Stomach (tissue), 4 donors: ENCODE measurements around the gene FRMPD1.

Experiments used
- EP300 ChIP-seq: sonication (generic); formaldehyde crosslinking; IDR thresholded peaks from one replicate; pipeline ENCODE4 v1.6.1; 2017; ENCODE audit warnings: antibody characterized with exemption
- POLR2A ChIP-seq, 4 donors: fragments of 450-650 bp; IDR thresholded peaks; one replicate each; pipeline ENCODE4 v1.6.1; 2016; ENCODE audit warnings: antibody characterized with exemption in 4 of 4, control low read depth in 2 of 4, mild to moderate bottlenecking in 1 of 4, moderate library complexity in 1 of 4
- TF ChIP-seq, protein P1 (sequence below), 7 experiments: fragments of 450-650 bp in 4 of 7; fragments of 200-600 bp in 3 of 7; sonication (generic) in 3 of 7; IDR thresholded peaks; one replicate each; pipeline ENCODE4 v1.5.1; 2016 to 2019; ENCODE audit warnings: antibody characterized with exemption in 7 of 7, control low read depth in 2 of 7, mild to moderate bottlenecking in 1 of 7

DNA sequence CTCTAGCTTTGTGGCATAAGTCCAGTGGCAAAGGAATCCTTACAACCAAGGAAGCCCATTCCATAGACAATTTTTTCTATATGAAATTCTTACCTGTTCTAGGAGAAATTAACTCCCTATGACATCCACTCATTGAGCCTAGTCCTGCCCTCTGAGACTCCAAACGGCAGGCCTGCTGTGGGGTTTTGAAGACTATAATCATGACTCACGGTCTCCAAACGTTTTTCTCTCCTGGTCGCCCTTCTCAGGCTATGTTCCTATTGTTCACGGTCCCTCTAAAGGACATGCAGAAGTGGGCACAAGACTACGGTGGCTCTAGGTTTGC, 133.5 kb downstream of the FRMPD1 start:
- TF ChIP-seq, protein P1, sequence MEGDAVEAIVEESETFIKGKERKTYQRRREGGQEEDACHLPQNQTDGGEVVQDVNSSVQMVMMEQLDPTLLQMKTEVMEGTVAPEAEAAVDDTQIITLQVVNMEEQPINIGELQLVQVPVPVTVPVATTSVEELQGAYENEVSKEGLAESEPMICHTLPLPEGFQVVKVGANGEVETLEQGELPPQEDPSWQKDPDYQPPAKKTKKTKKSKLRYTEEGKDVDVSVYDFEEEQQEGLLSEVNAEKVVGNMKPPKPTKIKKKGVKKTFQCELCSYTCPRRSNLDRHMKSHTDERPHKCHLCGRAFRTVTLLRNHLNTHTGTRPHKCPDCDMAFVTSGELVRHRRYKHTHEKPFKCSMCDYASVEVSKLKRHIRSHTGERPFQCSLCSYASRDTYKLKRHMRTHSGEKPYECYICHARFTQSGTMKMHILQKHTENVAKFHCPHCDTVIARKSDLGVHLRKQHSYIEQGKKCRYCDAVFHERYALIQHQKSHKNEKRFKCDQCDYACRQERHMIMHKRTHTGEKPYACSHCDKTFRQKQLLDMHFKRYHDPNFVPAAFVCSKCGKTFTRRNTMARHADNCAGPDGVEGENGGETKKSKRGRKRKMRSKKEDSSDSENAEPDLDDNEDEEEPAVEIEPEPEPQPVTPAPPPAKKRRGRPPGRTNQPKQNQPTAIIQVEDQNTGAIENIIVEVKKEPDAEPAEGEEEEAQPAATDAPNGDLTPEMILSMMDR (IDR thresholded peaks at IDR 0.05) = no peak
- TF ChIP-seq EP300 (no peak), POLR2A (IDR thresholded peaks at IDR 0.05) (no peak)
